GM12878 (cell line): ENCODE results near the gene IL5. TPM values are rescaled to one million over a fixed set of nuclear protein-coding genes. Genes with fewer than 3 reads are reported as not detected.
"Not testable (repeated sequence)": the region's sequence is repeated elsewhere in the genome, so short reads cannot be mapped to it uniquely, and the experiment has no call there.

ENCODE experiments used
- ATAC-seq: fragments of 200-7000 bp; cut with Tn5 transposase; 3 replicates; pipeline ENCODE4 v1.9.1; 2020; ENCODE audit warnings: mild to moderate bottlenecking, moderate library complexity
- BruUV-seq: library from RNA; stranded (reverse); fragments of 400-500 nt; replicated peaks from 2 replicates; lab custom pipeline; 2021; lab: Mats Ljungman, UMichigan
- CTCF ChIA-PET: fragments of 300-600 bp; sonication (Branson Sonifier 250); formaldehyde crosslinking; extraction: SDS; loops from one replicate; lab custom pipeline; 2021; ENCODE audit warnings: inconsistent platforms; lab: Yijun Ruan, JAX
- POLR2A ChIA-PET: fragments of 350-600 bp; formaldehyde crosslinking; extraction: SDS; loops from one replicate; lab custom pipeline; 2021; ENCODE audit warnings: inconsistent platforms; lab: Charles Lee
- RAD21 ChIA-PET: fragments of 300-600 bp; sonication (Branson Sonifier 250); formaldehyde crosslinking; loops from one replicate; lab custom pipeline; 2023; ENCODE audit warnings: antibody characterized with exemption; ENCODE audit not compliant: unreplicated experiment; lab: Charles Lee
- SMC1A ChIA-PET: fragments of 300-600 bp; sonication (Branson Sonifier 250); formaldehyde crosslinking; loops from one replicate; lab custom pipeline; 2023; ENCODE audit not compliant: unreplicated experiment, uncharacterized antibody; lab: Charles Lee
- DNase-seq: peaks from one replicate; pipeline ENCODE4 v3.0.0-alpha.2; 2011; ENCODE audit warnings: low read depth, low spot score
- FAIRE-seq: peaks from 3 replicates; lab custom pipeline; 2011; peaks lifted over from hg19 to GRCh38; lab: Jason Lieb, UNC
- H2AFZ ChIP-seq: 2 replicates; pipeline ENCODE4 v1.6.0; 2011; ENCODE audit warnings: low read depth, low read length, control low read depth; ENCODE audit not compliant: control insufficient read depth
- H3K27ac ChIP-seq: 2 replicates; pipeline ENCODE4 v1.5.1; 2011; ENCODE audit warnings: control low read depth; ENCODE audit not compliant: control insufficient read depth, insufficient read depth
- H3K27me3 ChIP-seq, 2 experiments: replicated peaks in 1 of 2; 2 replicates each; pipeline versions ENCODE4 v1.6.0 to v1.6.1; 2011; ENCODE audit warnings: low read length in 1 of 2; ENCODE audit not compliant: control insufficient read depth in 2 of 2, insufficient read depth in 2 of 2
- H3K36me3 ChIP-seq, 2 experiments: 2 replicates each; pipeline ENCODE4 v1.5.1; 2011; ENCODE audit warnings: low read length in 1 of 2; ENCODE audit not compliant: control insufficient read depth in 2 of 2, insufficient read depth in 2 of 2
- H3K4me1 ChIP-seq: 2 replicates; pipeline ENCODE4 v1.6.1; 2011; ENCODE audit warnings: mild to moderate bottlenecking, low read length, moderate library complexity, mixed read lengths; ENCODE audit not compliant: control insufficient read depth, insufficient read depth
- H3K4me2 ChIP-seq: 2 replicates; pipeline ENCODE4 v1.6.0; 2011; ENCODE audit warnings: control low read depth; ENCODE audit not compliant: control insufficient read depth, insufficient read depth
- H3K4me3 ChIP-seq: fragments of 200-600 bp; sonication (generic); 2 replicates; pipeline ENCODE4 v1.5.1; 2016
- H3K79me2 ChIP-seq: 2 replicates; pipeline ENCODE4 v1.6.0; 2011; ENCODE audit warnings: low read length; ENCODE audit not compliant: control insufficient read depth, insufficient read depth
- H3K9ac ChIP-seq: 2 replicates; pipeline ENCODE4 v1.8.0; 2011; ENCODE audit warnings: low read length, control low read depth, mixed read lengths; ENCODE audit not compliant: control insufficient read depth, insufficient read depth
- H3K9me3 ChIP-seq: replicated peaks from 3 replicates; pipeline ENCODE4 v1.5.1; 2011; ENCODE audit warnings: mild to moderate bottlenecking, low read length; ENCODE audit not compliant: control insufficient read depth, insufficient read depth
- H4K20me1 ChIP-seq: 2 replicates; pipeline ENCODE4 v1.6.0; 2011; ENCODE audit not compliant: control insufficient read depth, insufficient read depth
- CUX1 ChIP-seq: IDR thresholded peaks from 2 replicates; pipeline ENCODE4 v1.6.1; 2012; ENCODE audit warnings: improper control_type of control experiment, low read depth, low read length; ENCODE audit not compliant: insufficient replicate concordance
- IKZF2 ChIP-seq, 2 experiments: fragments of 450-650 bp; IDR thresholded peaks; 2 replicates each; pipeline ENCODE4 v1.6.1; 2017; ENCODE audit warnings: mild to moderate bottlenecking in 2 of 2, moderate library complexity in 2 of 2
- IRF3 ChIP-seq: fragments of 450-650 bp; IDR thresholded peaks from 2 replicates; pipeline ENCODE4 v1.6.1; 2014; ENCODE audit warnings: mild to moderate bottlenecking
- WGBS: methylation state at CpG from one replicate; pipeline ENCODE4 v1.1.6; 2016; ENCODE audit warnings: low lambda C conversion rate; ENCODE audit not compliant: insufficient replicate concordance, insufficient coverage; ENCODE audit errors: missing lambda C conversion rate; 5-methylcytosine and 5-hydroxymethylcytosine counted together
- in situ Hi-C: fragments of 300-500 bp; cut with MboI; formaldehyde crosslinking; loops from 9 replicates; pipeline ENCODE4 v1.14.3; 2018; ENCODE audit warnings: mixed read lengths
- intact Hi-C: fragments of 100-400 bp; cut with micrococcal nuclease; formaldehyde crosslinking; loops from one replicate; pipeline ENCODE4 v1.14.2; 2022; ENCODE audit not compliant: unreplicated experiment
- polyA plus RNA-seq, 11 experiments: library from polyadenylated mRNA; depleted of rRNA in 4 of 11; unstranded in 6 of 11; stranded (reverse) in 5 of 11; fragments of >200 nt; fragmentation: Nextera tagmentation in 4 of 11; fragmentation: Illumina TruSeq in 1 of 11; extraction: Ambion mirVana in 4 of 11; extraction: Trizol in 1 of 11; gene quantifications; 1 replicate in 1 of 11; 2 replicates in 10 of 11; pipeline versions ENCODE4 v1.2.1 to v1.2.3, GENCODE V29; 2011 to 2016; ENCODE audit warnings: inconsistent platforms in 2 of 11, missing spikeins in 2 of 11, low read depth in 1 of 11
- total RNA-seq, 4 experiments: library from RNA; depleted of rRNA in 3 of 4; stranded (reverse); fragments of >200 nt in 3 of 4; fragmentation: Illumina TruSeq in 1 of 4; extraction: Trizol in 1 of 4; gene quantifications; 2 replicates each; pipeline versions ENCODE4 v1.2.1 to v1.2.3, GENCODE V29; 2013 to 2021

IL5 gene
- total and polyA plus RNA-seq, 10 of the 15 experiments (the other 5 are each of a cell fraction or from before 2014, with no cell fraction given), result not detected

DNA sequence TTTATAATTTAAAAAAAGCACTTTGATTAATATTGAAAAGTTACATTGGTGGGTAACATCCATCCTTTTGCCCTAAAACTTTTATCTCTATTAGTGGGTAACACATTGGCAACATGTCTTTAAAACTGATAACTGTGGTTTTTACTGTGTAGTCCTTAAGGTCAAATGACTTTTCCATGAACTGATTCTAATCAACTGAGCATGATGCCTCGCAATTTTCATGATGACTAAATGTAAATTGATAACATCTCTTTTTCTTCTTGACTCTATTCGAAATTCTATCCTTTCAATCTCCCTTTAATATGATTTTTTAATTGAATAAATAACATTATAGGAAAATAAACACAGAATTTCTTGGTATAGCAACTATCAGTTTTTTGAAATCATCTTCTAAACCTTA is 6.3 kb upstream of the IL5 start:
- in situ Hi-C loops, result no loop called here
- RAD21 ChIA-PET, result no interaction called here
- no peaks in the 10 kb centered on the region for H3K9me3 ChIP-seq
- H3K9ac ChIP-seq, result no peak overlapping the region
- no peak overlapping the region for H3K4me3 ChIP-seq
- no peak overlapping the region for H3K4me2 ChIP-seq
- H3K79me2 ChIP-seq, result no peaks in the 10 kb centered on the region
- no peak overlapping the region for H2AFZ ChIP-seq
- no peak for DNase-seq
- WGBS, result 19% methylated on average over 2 of the region's 2 CpGs
- no peaks in the 10 kb centered on the region; a peak in 1 of 4 replicates for H3K27me3 ChIP-seq
- no peaks in the 10 kb centered on the region for H3K4me1 ChIP-seq
- H3K36me3 ChIP-seq, result no peaks in the 10 kb centered on the region
- POLR2A ChIA-PET, result interaction anchor here (0.6 to 1.6 kb wide), 3 partner anchors 14 to 109 kb away, joined by 3 to 4 read pairs (median 3); no protein-coding TSS in a partner anchor
- H4K20me1 ChIP-seq, result no peaks in the 10 kb centered on the region
- intact Hi-C loops, result no loop called here
- SMC1A ChIA-PET, result no interaction called here
- TF ChIP-seq IRF3 (no peak), CUX1 (no peak), IKZF2 (IDR thresholded peaks at IDR 0.05) (no peak)
- TF ChIP-seq, all 136 proteins: peak for 0
- no peak for ATAC-seq
- no TSS peak for BruUV-seq
- no peak overlapping the region for H3K27ac ChIP-seq
- FAIRE-seq, result no peak
- CTCF ChIA-PET, result no interaction called here

DNA sequence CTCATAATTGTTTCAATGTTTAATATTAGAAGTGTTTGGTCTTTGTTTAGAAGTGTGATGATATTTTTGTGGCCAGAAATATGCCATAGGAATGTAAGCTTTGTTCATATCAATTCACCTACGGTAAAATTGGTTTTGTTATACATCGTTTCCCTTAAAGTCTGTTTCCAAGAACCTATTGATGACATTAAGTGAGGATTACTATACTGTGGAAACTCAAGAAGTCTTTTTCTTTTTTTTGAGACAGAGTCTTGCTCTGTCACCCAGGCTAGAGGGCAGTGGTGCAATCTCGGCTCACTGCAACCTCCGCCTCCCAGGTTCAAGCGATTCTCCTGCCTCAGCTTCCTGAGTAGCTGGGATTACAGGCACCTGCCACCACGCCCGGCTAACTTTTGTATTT is 5.5 kb upstream of the IL5 start:
- FAIRE-seq, result not testable (repeated sequence)

More for the DNA sequence above, 5.5 kb upstream of the IL5 start:
- WGBS, result 82% methylated on average over 5 of the region's 7 CpGs
- RAD21 ChIA-PET, result interaction anchor here (0.7 kb wide), 1 partner anchor 22 kb away, joined by 3 read pairs; no protein-coding TSS in a partner anchor
- H4K20me1 ChIP-seq, in situ Hi-C loops, H3K9ac ChIP-seq, ATAC-seq, BruUV-seq, intact Hi-C loops, H3K4me1 ChIP-seq, H3K4me3 ChIP-seq, H3K36me3 ChIP-seq, H2AFZ ChIP-seq, H3K27ac ChIP-seq, H3K4me2 ChIP-seq, DNase-seq, H3K27me3 ChIP-seq, H3K9me3 ChIP-seq, H3K79me2 ChIP-seq: not testable (repeated sequence)
- POLR2A ChIA-PET, result interaction anchor here (1.6 kb wide), 1 partner anchor 13 kb away, joined by 3 read pairs; no protein-coding TSS in a partner anchor
- SMC1A ChIA-PET, result interaction anchor here (1.1 kb wide), 1 partner anchor 185 kb away, joined by 3 read pairs; no protein-coding TSS in a partner anchor
- CTCF ChIA-PET, result interaction anchor here (0.7 to 1.6 kb wide), 3 partner anchors 10 to 272 kb away, joined by 3 to 5 read pairs (median 3); no protein-coding TSS in a partner anchor
